ENCODE measurements around the gene CALCR. TPM values are rescaled to one million over a fixed set of nuclear protein-coding genes. Genes with fewer than 3 reads are reported as not detected.

CALCR gene
- total and polyA plus RNA-seq, 2 of the 4 experiments (the other 2 are of a cell fraction) = not detected

GRCh38 chr7:93594250-93594649 is 19.7 kb upstream of the CALCR start:
- H2AK9ac ChIP-seq (replicated peaks; ENCODE audit: low read depth, low read length, poor library complexity) = no peak overlapping the region
- H3K14ac ChIP-seq (replicated peaks; ENCODE audit: low read depth, low read length) = no peak overlapping the region
- no peak overlapping the region for H4K8ac ChIP-seq (ENCODE audit: low read depth in 2 of 2, low read length in 2 of 2)
- H3K27me3 ChIP-seq (ENCODE audit: control insufficient read depth, insufficient read depth, low read length) = no peaks in the 10 kb centered on the region
- ChIA-PET POLR2A (ENCODE audit: unreplicated experiment) (no interaction called here), CTCF (no interaction called here)
- no peak overlapping the region for H3K9ac ChIP-seq (ENCODE audit: low read depth, low read length)
- H2AK5ac ChIP-seq (ENCODE audit: low read depth, low read length) = no peak overlapping the region
- no peak overlapping the region for H4K91ac ChIP-seq (ENCODE audit: insufficient read depth, low read depth, low read length)
- H3K4me2 ChIP-seq (ENCODE audit: low read depth, low read length) = no peak overlapping the region
- H3K9me3 ChIP-seq (ENCODE audit: control insufficient read depth, insufficient read depth, low read length) = no peaks in the 10 kb centered on the region
- no peak overlapping the region for H2BK120ac ChIP-seq (ENCODE audit: low read depth, low read length)
- dilution Hi-C loops (cut with HindIII; ENCODE audit: low sequenced_read_pairs, unreplicated experiment) (no loop called here), in situ Hi-C loops (cut with MboI; ENCODE audit: low sequenced_read_pairs) (no loop called here), intact Hi-C loops (cut with micrococcal nuclease) (no loop called here)
- no peak overlapping the region for H3K27ac ChIP-seq (ENCODE audit: insufficient read depth, low read length)
- H3K4me1 ChIP-seq (ENCODE audit: control insufficient read depth, insufficient read depth, low read length) = no peaks in the 10 kb centered on the region
- H3K56ac ChIP-seq (ENCODE audit: extremely low read depth, insufficient read depth, low read length) = no peak overlapping the region
- H2BK20ac ChIP-seq (ENCODE audit: low read depth, low read length) = no peak overlapping the region
- WGBS, 2 experiments (ENCODE audit: extremely low coverage in 2 of 2, insufficient read length in 1 of 2) = no CpG with 5 or more reads among the region's 1 CpG
- H3K36me3 ChIP-seq (ENCODE audit: control insufficient read depth, insufficient read depth, low read length) = no peaks in the 10 kb centered on the region
- no peak for TF ChIP-seq MXI1 (IDR thresholded peaks at IDR 0.05; ENCODE audit: borderline replicate concordance, low read depth, low read length)
- no peak for TF ChIP-seq FOS (IDR thresholded peaks at IDR 0.05; ENCODE audit: low read depth, low read length)
- TF ChIP-seq USF2 (IDR thresholded peaks at IDR 0.05; ENCODE audit: low read depth, low read length) = no peak
- no peak for TF ChIP-seq RCOR1 (IDR thresholded peaks at IDR 0.05; ENCODE audit: insufficient replicate concordance, low read length)
- TF ChIP-seq NFE2L2 (IDR thresholded peaks at IDR 0.05; ENCODE audit: low read depth, low read length) = no peak
- TF ChIP-seq BHLHE40 (IDR thresholded peaks at IDR 0.05; ENCODE audit: low read depth, low read length) = no peak
- no peak for TF ChIP-seq CHD1 (IDR thresholded peaks at IDR 0.05; ENCODE audit: low read depth, low read length)
- no peak for TF ChIP-seq RFX5 (IDR thresholded peaks at IDR 0.05; ENCODE audit: low read depth, low read length)
- TF ChIP-seq POLR2A (IDR thresholded peaks at IDR 0.05; ENCODE audit: low read depth, low read length) = no peak
- no peak for TF ChIP-seq CEBPB (IDR thresholded peaks at IDR 0.05; ENCODE audit: low read depth, low read length)
- TF ChIP-seq MAZ (IDR thresholded peaks at IDR 0.05; ENCODE audit: borderline replicate concordance, low read depth, low read length) = no peak
- no peak for TF ChIP-seq MAFK (IDR thresholded peaks at IDR 0.05; ENCODE audit: low read depth, low read length)
- TF ChIP-seq ELK1 (IDR thresholded peaks at IDR 0.05; ENCODE audit: borderline replicate concordance, low read depth, low read length) = no peak
- no peak for TF ChIP-seq RAD21 (IDR thresholded peaks at IDR 0.05; ENCODE audit: low read length)
- no peak for TF ChIP-seq CTCF (conservative IDR thresholded peaks at IDR 0.05; ENCODE audit: low read depth, low read length)
- TF ChIP-seq SMC3 (IDR thresholded peaks at IDR 0.05; ENCODE audit: low read depth, low read length) = no peak
- H3K23ac ChIP-seq (ENCODE audit: low read depth, low read length) = no peak overlapping the region
- ATAC-seq (ENCODE audit: low read depth) = no peak
- no peak overlapping the region for H2BK5ac ChIP-seq (ENCODE audit: low read depth, low read length, poor library complexity, severe bottlenecking)
- H3K4me3 ChIP-seq (ENCODE audit: insufficient read depth, low read depth, low read length) = no peak overlapping the region
- no peak overlapping the region for H2AFZ ChIP-seq (replicated peaks; ENCODE audit: low read length, poor library complexity)
- no TSS peak for BruUV-seq (replicated peaks)
- H3K18ac ChIP-seq (ENCODE audit: low read depth, low read length) = no peak overlapping the region
- H3K4ac ChIP-seq (ENCODE audit: low read depth, low read length) = no peak overlapping the region
- no peaks in the 10 kb centered on the region for H3K79me1 ChIP-seq (ENCODE audit: low read depth in 1 of 2, low read length in 2 of 2)
- H3K9me1 ChIP-seq (ENCODE audit: insufficient read depth, low read length) = no peaks in the 10 kb centered on the region
- H4K5ac ChIP-seq (ENCODE audit: low read depth, low read length) = no peak overlapping the region
- no peaks in the 10 kb centered on the region for H4K20me1 ChIP-seq (ENCODE audit: insufficient read depth, low read length)
- H2BK15ac ChIP-seq (ENCODE audit: low read depth, low read length) = no peak overlapping the region
- DNase-seq = no peak

Data from IMR-90 (cell line).